GM23338 (cell line): ENCODE results near the gene F11R. TPM values are rescaled to one million over a fixed set of nuclear protein-coding genes. Genes with fewer than 3 reads are reported as not detected.

Source experiments
- ATAC-seq: fragments of 200-7000 bp; cut with Tn5 transposase; 3 replicates; pipeline ENCODE4 v1.9.1; 2020
- DNase-seq: peaks from one replicate; pipeline ENCODE4 v3.0.0-alpha.2; 2015; ENCODE audit warnings: low spot score
- H2AFZ ChIP-seq: fragments of 200-600 bp; sonication (generic); 2 replicates; pipeline ENCODE4 v1.8.0; 2016; ENCODE audit warnings: antibody characterized with exemption, mild to moderate bottlenecking, moderate library complexity
- H3F3A ChIP-seq: fragments of 200-600 bp; sonication (generic); replicated peaks from 2 replicates; pipeline ENCODE4 v1.8.0; 2017; ENCODE audit warnings: antibody characterized with exemption, mixed run types, low read depth
- H3K27ac ChIP-seq: fragments of 200-600 bp; sonication (generic); 2 replicates; pipeline ENCODE4 v1.6.1; 2016; ENCODE audit warnings: low read depth
- H3K27me3 ChIP-seq: fragments of 200-600 bp; sonication (generic); 2 replicates; pipeline ENCODE4 v1.8.0; 2016; ENCODE audit warnings: mild to moderate bottlenecking, mixed run types, moderate library complexity; ENCODE audit not compliant: insufficient read depth
- H3K36me3 ChIP-seq: fragments of 200-600 bp; sonication (generic); 2 replicates; pipeline ENCODE4 v1.8.0; 2016; ENCODE audit warnings: mild to moderate bottlenecking; ENCODE audit not compliant: insufficient read depth
- H3K4me1 ChIP-seq: fragments of 200-600 bp; sonication (generic); 2 replicates; pipeline ENCODE4 v1.8.0; 2016; ENCODE audit warnings: mild to moderate bottlenecking, moderate library complexity; ENCODE audit not compliant: insufficient read depth
- H3K4me2 ChIP-seq: fragments of 200-600 bp; sonication (generic); 2 replicates; pipeline ENCODE4 v1.7.1; 2017; ENCODE audit warnings: mixed run types
- H3K4me3 ChIP-seq: fragments of 200-600 bp; sonication (generic); 2 replicates; pipeline ENCODE4 v1.6.1; 2016; ENCODE audit warnings: mixed run types
- H3K79me2 ChIP-seq: fragments of 200-600 bp; sonication (generic); replicated peaks from 2 replicates; pipeline ENCODE4 v1.8.0; 2017; ENCODE audit warnings: mild to moderate bottlenecking; ENCODE audit not compliant: insufficient read depth
- H3K9me2 ChIP-seq: fragments of 200-600 bp; sonication (generic); 2 replicates; pipeline ENCODE4 v1.8.0; 2017; ENCODE audit not compliant: insufficient read depth
- H4K20me1 ChIP-seq: fragments of 200-600 bp; sonication (generic); replicated peaks from 2 replicates; pipeline ENCODE4 v1.8.0; 2017; ENCODE audit warnings: mild to moderate bottlenecking; ENCODE audit not compliant: insufficient read depth
- H3K27ac Mint-ChIP-seq: 2 replicates; pipeline ENCODE4 v1.8.0; 2020; ENCODE audit warnings: inconsistent platforms, mild to moderate bottlenecking, moderate library complexity, mixed read lengths
- H3K27me3 Mint-ChIP-seq: 3 replicates; pipeline ENCODE4 v1.8.0; 2022; ENCODE audit warnings: low read depth, mild to moderate bottlenecking, moderate library complexity, mixed read lengths, inconsistent platforms; ENCODE audit not compliant: insufficient read depth, poor library complexity
- H3K36me3 Mint-ChIP-seq: 3 replicates; pipeline ENCODE4 v1.8.0; 2021; ENCODE audit warnings: low read depth, mild to moderate bottlenecking, inconsistent platforms, moderate library complexity, mixed read lengths
- H3K4me1 Mint-ChIP-seq: 3 replicates; pipeline ENCODE4 v1.8.0; 2020; ENCODE audit warnings: mild to moderate bottlenecking, inconsistent platforms, mixed read lengths
- H3K4me3 Mint-ChIP-seq: 3 replicates; pipeline ENCODE4 v1.8.0; 2021; ENCODE audit warnings: moderate library complexity, mild to moderate bottlenecking, inconsistent platforms, mixed read lengths
- H3K9me3 Mint-ChIP-seq: 3 replicates; pipeline ENCODE4 v1.8.0; 2020; ENCODE audit warnings: moderate library complexity, mild to moderate bottlenecking, inconsistent platforms, mixed read lengths
- CTCF ChIP-seq, 2 experiments: fragments of 200-600 bp in 1 of 2; sonication (generic) in 1 of 2; conservative IDR thresholded peaks; 2 replicates each; pipeline versions ENCODE4 v1.5.1 to v1.6.1; 2016 to 2017; ENCODE audit warnings: antibody characterized with exemption in 2 of 2, low read depth in 2 of 2, mild to moderate bottlenecking in 2 of 2, moderate library complexity in 1 of 2
- EZH2 ChIP-seq: fragments of 200-600 bp; sonication (generic); IDR thresholded peaks from one replicate; pipeline ENCODE4 v1.8.0; 2017; ENCODE audit warnings: antibody characterized with exemption, mild to moderate bottlenecking, low read depth; ENCODE audit not compliant: unreplicated experiment
- EZH2phosphoT487 ChIP-seq: fragments of 200-600 bp; sonication (generic); IDR thresholded peaks from one replicate; pipeline ENCODE4 v1.8.1; 2018; ENCODE audit warnings: antibody characterized with exemption; ENCODE audit not compliant: unreplicated experiment
- JUNB ChIP-seq: IDR thresholded peaks from one replicate; pipeline ENCODE4 v1.6.1; 2016; ENCODE audit warnings: antibody characterized with exemption; ENCODE audit not compliant: unreplicated experiment
- POLR2AphosphoS5 ChIP-seq: IDR thresholded peaks from 2 replicates; pipeline ENCODE4 v1.6.1; 2016; ENCODE audit warnings: antibody characterized with exemption, low read depth
- REST ChIP-seq: IDR thresholded peaks from one replicate; pipeline ENCODE4 v1.6.1; 2018; ENCODE audit warnings: antibody characterized with exemption; ENCODE audit not compliant: unreplicated experiment
- STAT1 ChIP-seq: IDR thresholded peaks from one replicate; pipeline ENCODE4 v1.6.1; 2016; ENCODE audit warnings: antibody characterized with exemption; ENCODE audit not compliant: unreplicated experiment
- ZNF114 ChIP-seq: fragments of 250-450 bp; sonication (Bioruptor Pico); IDR thresholded peaks from 2 replicates; pipeline ENCODE4 v1.5.0; 2020; ENCODE audit warnings: mild to moderate bottlenecking, moderate library complexity
- ZNF331 ChIP-seq: fragments of 250-450 bp; sonication (Bioruptor Pico); IDR thresholded peaks from 2 replicates; pipeline ENCODE4 v1.5.0; 2020; ENCODE audit warnings: low read depth, mild to moderate bottlenecking, moderate library complexity
- ZNF462 ChIP-seq: fragments of 250-450 bp; sonication (Bioruptor Pico); IDR thresholded peaks from 2 replicates; pipeline ENCODE4 v1.5.0; 2020; ENCODE audit warnings: mild to moderate bottlenecking, moderate library complexity
- polyA plus RNA-seq: library from polyadenylated mRNA; unstranded; fragments of >200 nt; fragmentation: Nextera tagmentation; extraction: Ambion mirVana; gene quantifications from 2 replicates; pipeline ENCODE4 v1.2.1, GENCODE V29; 2016
- total RNA-seq: library from RNA; depleted of rRNA; stranded (reverse); fragments of >200 nt; shearing (Covaris generic); gene quantifications from 2 replicates; pipeline ENCODE4 v1.2.3, GENCODE V29; 2014

Gene F11R
- total and polyA plus RNA-seq, 2 experiments from 2014 or later, result 51.0 to 169 TPM

- Mint-ChIP-seq H3K27me3 (peaks cover 19% of the 10 kb centered on the region), H3K36me3 (peaks cover 60% of the 10 kb centered on the region), H3K27ac (peak overlapping the region; percentile 88; the same call in 1 of the 2 replicates), H3K4me1 (peaks cover 25% of the 10 kb centered on the region), H3K4me3 (peak overlapping the region; percentile 97), H3K9me3 (peaks cover 33% of the 10 kb centered on the region)
- ATAC-seq (no peak), DNase-seq (peak; percentile 27)
- Histone ChIP-seq H4K20me1 (no peaks in the 10 kb centered on the region; the same call in 1 of the 2 replicates), H3K79me2 (peaks cover 27% of the 10 kb centered on the region), H2AFZ (no peak overlapping the region), H3K27me3 (peaks cover 5% of the 10 kb centered on the region; the same call in 1 of the 2 replicates), H3K9me2 (peaks cover 15% of the 10 kb centered on the region; the same call in 1 of the 2 replicates), H3K27ac (0 out of 2 replicates have a peak overlapping the region, but pooled peaks have one; percentile 12), H3K36me3 (peaks cover 19% of the 10 kb centered on the region), H3K4me3 (peak overlapping the region; percentile 52), H3K4me2 (peak overlapping the region; percentile 86), H3K4me1 (peaks cover 8% of the 10 kb centered on the region), H3F3A (peaks cover 27% of the 10 kb centered on the region)
- no peak for TF ChIP-seq STAT1
- TF ChIP-seq JUNB, result no peak
- TF ChIP-seq EZH2phosphoT487, result no peak
- no peak for TF ChIP-seq EZH2
Observed at GRCh38 chr1:161044535-161044907, 23.6 kb upstream of the F11R start.

- Histone ChIP-seq H3K4me3 (peak overlapping the region; percentile 98), H3K9me2 (no peaks in the 10 kb centered on the region), H3K36me3 (peaks cover 19% of the 10 kb centered on the region), H3F3A (peaks cover 47% of the 10 kb centered on the region), H3K4me1 (peaks cover 38% of the 10 kb centered on the region), H3K27me3 (no peaks in the 10 kb centered on the region), H3K27ac (peak overlapping the region; percentile 74; the same call in 1 of the 2 replicates), H2AFZ (no peak overlapping the region), H4K20me1 (no peaks in the 10 kb centered on the region; the same call in 1 of the 2 replicates), H3K79me2 (peaks cover 38% of the 10 kb centered on the region), H3K4me2 (peak overlapping the region; percentile 96)
- DNase-seq, result no peak
- Mint-ChIP-seq H3K27me3 (peaks cover 9% of the 10 kb centered on the region), H3K36me3 (peaks cover 43% of the 10 kb centered on the region), H3K4me1 (peaks cover 47% of the 10 kb centered on the region), H3K4me3 (peak overlapping the region; percentile 89), H3K9me3 (no peaks in the 10 kb centered on the region; the same call in 2 of the 3 replicates), H3K27ac (peak overlapping the region; percentile 93; the same call in 1 of the 2 replicates)
- ATAC-seq, result no peak
- TF ChIP-seq ZNF114, result no peak
- no peak for TF ChIP-seq POLR2AphosphoS5
- no peak for TF ChIP-seq ZNF462 (CRISPR knock-in tag)
- no peak for TF ChIP-seq ZNF331
- no peak for TF ChIP-seq REST
- TF ChIP-seq CTCF (conservative IDR thresholded peaks at IDR 0.05; ENCODE audit: low read depth in 2 of 2), result no peak
- TF ChIP-seq JUNB, result no peak
Observed at GRCh38 chr1:161039546-161039945, 18.6 kb upstream of the F11R start.
